Measurements from ENCODE around the gene AATF. TPM values are rescaled to one million over a fixed set of nuclear protein-coding genes. Genes with fewer than 3 reads are reported as not detected.

Gene AATF
- total RNA-seq, 1 experiment from 2014 or later, result 61.0 TPM

- TF ChIP-seq FOXJ3 (CRISPR knock-in tag; IDR thresholded peaks at IDR 0.05; ENCODE audit: borderline replicate concordance), result no peak
- no peak for TF ChIP-seq GTF2I (CRISPR knock-in tag; conservative IDR thresholded peaks at IDR 0.05)
- no peak for TF ChIP-seq FOXP1 (CRISPR knock-in tag; IDR thresholded peaks at IDR 0.05; ENCODE audit: borderline replicate concordance)
- TF ChIP-seq CBFB (CRISPR knock-in tag; IDR thresholded peaks at IDR 0.05; ENCODE audit: low read depth), result no peak
- TF ChIP-seq IRF1 (CRISPR knock-in tag; IDR thresholded peaks at IDR 0.05), result no peak
- no peak for TF ChIP-seq EMX1 (CRISPR knock-in tag; IDR thresholded peaks at IDR 0.05)
Observed at GRCh38 chr17:37082985-37083384, 134.2 kb downstream of the AATF start (continued).

GRCh38 chr17:37083456-37083855 lies 134.7 kb downstream of the AATF start:
- ChIA-PET POLR2A (interaction anchor here (0.7 kb wide), 1 partner anchor 12 kb away, joined by 3 read pairs; no protein-coding TSS in a partner anchor), CTCF (interaction anchor here (0.5 to 2.7 kb wide), 9 partner anchors 12 to 475 kb away, joined by 3 to 30 read pairs (median 4); no protein-coding TSS in a partner anchor)
- peak; percentile 68 for ATAC-seq
- Mint-ChIP-seq H3K36me3 (peaks cover 54% of the 10 kb centered on the region), H3K27me3 (ENCODE audit: low read depth) (no peaks in the 10 kb centered on the region), H3K9me3 (peaks cover 15% of the 10 kb centered on the region), H3K27ac (peak overlapping the region; percentile 90), H3K4me1 (peaks cover 37% of the 10 kb centered on the region), H3K4me3 (no peak overlapping the region)
- no peak for DNase-seq (ENCODE audit: low spot score)
- no peak for TF ChIP-seq ZBTB21 (CRISPR knock-in tag; IDR thresholded peaks at IDR 0.05; ENCODE audit: borderline replicate concordance)
- no peak for TF ChIP-seq FOXK1 (CRISPR knock-in tag; IDR thresholded peaks at IDR 0.05)
- no peak for TF ChIP-seq PREB (CRISPR knock-in tag; IDR thresholded peaks at IDR 0.05; ENCODE audit: borderline replicate concordance)
- TF ChIP-seq RORB (CRISPR knock-in tag; IDR thresholded peaks at IDR 0.05), result no peak

GRCh38 chr17:37084372-37084771 lies 135.6 kb downstream of the AATF start:
- CTCF ChIA-PET, result interaction anchor here (0.6 to 1.5 kb wide), 5 partner anchors 11 to 481 kb away, joined by 3 to 5 read pairs (median 3); no protein-coding TSS in a partner anchor
- H3K4me3 Mint-ChIP-seq, result no peak overlapping the region
- H3K36me3 Mint-ChIP-seq, result peaks cover 55% of the 10 kb centered on the region
- POLR2A ChIA-PET, result interaction anchor here (0.5 kb wide), 1 partner anchor 401 kb away, joined by 3 read pairs; no protein-coding TSS in a partner anchor
- no peaks in the 10 kb centered on the region for H3K27me3 Mint-ChIP-seq (ENCODE audit: low read depth)
- peak overlapping the region; percentile 91 for H3K27ac Mint-ChIP-seq
- ATAC-seq (no peak), DNase-seq (ENCODE audit: low spot score) (no peak)
- peaks cover 40% of the 10 kb centered on the region for H3K4me1 Mint-ChIP-seq
- H3K9me3 Mint-ChIP-seq, result peaks cover 9% of the 10 kb centered on the region
- no peak for TF ChIP-seq ZSCAN18 (CRISPR knock-in tag; IDR thresholded peaks at IDR 0.05)
- no peak for TF ChIP-seq ATF3 (CRISPR knock-in tag; conservative IDR thresholded peaks at IDR 0.05)
- no peak for TF ChIP-seq USF2 (CRISPR knock-in tag; IDR thresholded peaks at IDR 0.05)
- TF ChIP-seq USF1 (CRISPR knock-in tag; IDR thresholded peaks at IDR 0.05), result no peak
- no peak for TF ChIP-seq NR2C2 (CRISPR knock-in tag; IDR thresholded peaks at IDR 0.05)
- no peak for TF ChIP-seq MLX (CRISPR knock-in tag; IDR thresholded peaks at IDR 0.05)
- TF ChIP-seq ELF4 (CRISPR knock-in tag; IDR thresholded peaks at IDR 0.05; ENCODE audit: low read depth), result no peak
- no peak for TF ChIP-seq ESRRA (CRISPR knock-in tag; IDR thresholded peaks at IDR 0.05; ENCODE audit: borderline replicate concordance)
- no peak for TF ChIP-seq CREB1 (CRISPR knock-in tag; IDR thresholded peaks at IDR 0.05)
- no peak for TF ChIP-seq EMX1 (CRISPR knock-in tag; IDR thresholded peaks at IDR 0.05)
- TF ChIP-seq TP53 (CRISPR knock-in tag; IDR thresholded peaks at IDR 0.05), result no peak
- TF ChIP-seq NFYB (CRISPR knock-in tag; conservative IDR thresholded peaks at IDR 0.05; ENCODE audit: low read depth), result no peak
- TF ChIP-seq AFF4 (CRISPR knock-in tag; IDR thresholded peaks at IDR 0.05; ENCODE audit: borderline replicate concordance), result no peak
- TF ChIP-seq PREB (CRISPR knock-in tag; IDR thresholded peaks at IDR 0.05; ENCODE audit: borderline replicate concordance), result no peak
- no peak for TF ChIP-seq FOXJ3 (CRISPR knock-in tag; IDR thresholded peaks at IDR 0.05; ENCODE audit: borderline replicate concordance)

Measured in WTC11 (cell line).